ENCODE data around the gene HSF4.

DNA sequence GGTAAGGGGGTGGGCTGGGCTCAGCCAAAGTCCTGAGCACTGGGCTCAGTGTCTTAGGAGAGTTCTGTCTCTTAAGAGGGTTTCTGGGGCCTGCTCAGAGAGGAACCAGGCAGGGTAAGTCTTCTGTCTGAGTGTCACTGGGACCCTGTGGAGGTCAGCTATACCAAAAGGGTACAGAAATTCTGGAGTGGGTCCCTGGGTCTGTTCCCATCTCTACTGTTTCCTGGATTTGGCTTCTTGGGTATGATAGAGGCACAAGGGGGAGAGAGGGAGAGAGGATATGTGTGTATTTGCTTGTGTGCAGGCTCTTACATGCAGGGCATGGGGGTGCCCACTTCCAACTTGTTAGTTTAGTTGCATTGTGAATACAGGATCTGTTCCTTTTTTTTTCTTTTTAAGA, 29.0 kb downstream of the HSF4 start:
- TF ChIP-seq EZH2phosphoT487 (IDR thresholded peaks at IDR 0.05; ENCODE audit: borderline replicate concordance) = no peak
- TF ChIP-seq, protein P1, sequence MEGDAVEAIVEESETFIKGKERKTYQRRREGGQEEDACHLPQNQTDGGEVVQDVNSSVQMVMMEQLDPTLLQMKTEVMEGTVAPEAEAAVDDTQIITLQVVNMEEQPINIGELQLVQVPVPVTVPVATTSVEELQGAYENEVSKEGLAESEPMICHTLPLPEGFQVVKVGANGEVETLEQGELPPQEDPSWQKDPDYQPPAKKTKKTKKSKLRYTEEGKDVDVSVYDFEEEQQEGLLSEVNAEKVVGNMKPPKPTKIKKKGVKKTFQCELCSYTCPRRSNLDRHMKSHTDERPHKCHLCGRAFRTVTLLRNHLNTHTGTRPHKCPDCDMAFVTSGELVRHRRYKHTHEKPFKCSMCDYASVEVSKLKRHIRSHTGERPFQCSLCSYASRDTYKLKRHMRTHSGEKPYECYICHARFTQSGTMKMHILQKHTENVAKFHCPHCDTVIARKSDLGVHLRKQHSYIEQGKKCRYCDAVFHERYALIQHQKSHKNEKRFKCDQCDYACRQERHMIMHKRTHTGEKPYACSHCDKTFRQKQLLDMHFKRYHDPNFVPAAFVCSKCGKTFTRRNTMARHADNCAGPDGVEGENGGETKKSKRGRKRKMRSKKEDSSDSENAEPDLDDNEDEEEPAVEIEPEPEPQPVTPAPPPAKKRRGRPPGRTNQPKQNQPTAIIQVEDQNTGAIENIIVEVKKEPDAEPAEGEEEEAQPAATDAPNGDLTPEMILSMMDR (conservative IDR thresholded peaks at IDR 0.05; ENCODE audit: low read length) = no peak

Measured in Loucy (cell line).